Neural progenitor cell (in vitro differentiated cells): ENCODE data around the gene SLC38A9. TPM values are rescaled to one million over a fixed set of nuclear protein-coding genes. Genes with fewer than 3 reads are reported as not detected.

Experiments used
- DNase-seq: peaks from one replicate; pipeline ENCODE4 v3.0.0-alpha.2; 2016; ENCODE audit warnings: low spot score
- H2AFZ ChIP-seq: fragments of 200-600 bp; sonication (generic); replicated peaks from 2 replicates; pipeline ENCODE4 v1.6.1; 2016; ENCODE audit warnings: antibody characterized with exemption
- H3F3A ChIP-seq: fragments of 200-600 bp; sonication (generic); 2 replicates; pipeline ENCODE4 v1.6.1; 2016; ENCODE audit warnings: antibody characterized with exemption, low read depth
- H3K27ac ChIP-seq: fragments of 200-600 bp; sonication (generic); 2 replicates; pipeline ENCODE4 v1.5.1; 2016; ENCODE audit warnings: mild to moderate bottlenecking
- H3K27me3 ChIP-seq: fragments of 200-600 bp; sonication (generic); 2 replicates; pipeline ENCODE4 v1.6.1; 2016; ENCODE audit warnings: mild to moderate bottlenecking, moderate library complexity
- H3K36me3 ChIP-seq: fragments of 200-600 bp; sonication (generic); 2 replicates; pipeline ENCODE4 v1.5.1; 2016
- H3K4me1 ChIP-seq: fragments of 200-600 bp; sonication (generic); 2 replicates; pipeline ENCODE4 v1.6.1; 2016; ENCODE audit warnings: mixed run types
- H3K4me2 ChIP-seq: fragments of 200-600 bp; sonication (generic); 2 replicates; pipeline ENCODE4 v1.6.1; 2016
- H3K4me3 ChIP-seq: fragments of 200-600 bp; sonication (generic); 2 replicates; pipeline ENCODE4 v1.5.1; 2016
- H3K79me2 ChIP-seq: fragments of 200-600 bp; sonication (generic); 2 replicates; pipeline ENCODE4 v1.6.1; 2016; ENCODE audit warnings: low read depth
- H3K9ac ChIP-seq: fragments of 200-600 bp; sonication (generic); 2 replicates; pipeline ENCODE4 v1.6.1; 2016
- H3K9me3 ChIP-seq: fragments of 200-600 bp; sonication (generic); 2 replicates; pipeline ENCODE4 v1.5.1; 2016; ENCODE audit warnings: low read depth
- H4K20me1 ChIP-seq: fragments of 200-600 bp; sonication (generic); 2 replicates; pipeline ENCODE4 v1.6.1; 2016; ENCODE audit warnings: low read depth
- H3K27ac Mint-ChIP-seq: 3 replicates; pipeline ENCODE4 v1.8.0; 2021; ENCODE audit warnings: mixed read lengths
- H3K27me3 Mint-ChIP-seq: 2 replicates; pipeline ENCODE4 v1.8.0; 2022; ENCODE audit warnings: low read depth, mild to moderate bottlenecking, inconsistent platforms, moderate library complexity, mixed read lengths; ENCODE audit not compliant: insufficient read depth
- H3K36me3 Mint-ChIP-seq: 3 replicates; pipeline ENCODE4 v1.8.0; 2021; ENCODE audit warnings: mixed read lengths
- H3K4me1 Mint-ChIP-seq: 3 replicates; pipeline ENCODE4 v1.8.0; 2021; ENCODE audit warnings: mixed read lengths
- H3K4me3 Mint-ChIP-seq: 3 replicates; pipeline ENCODE4 v1.8.0; 2021; ENCODE audit warnings: mild to moderate bottlenecking, moderate library complexity, mixed read lengths
- H3K9me3 Mint-ChIP-seq: 3 replicates; pipeline ENCODE4 v1.8.0; 2020; ENCODE audit warnings: mixed read lengths
- CTCF ChIP-seq: fragments of 200-600 bp; sonication (generic); IDR thresholded peaks from 2 replicates; pipeline ENCODE4 v1.5.1; 2017; ENCODE audit warnings: antibody characterized with exemption, mild to moderate bottlenecking
- EZH2 ChIP-seq: fragments of 200-600 bp; sonication (generic); IDR thresholded peaks from 2 replicates; pipeline ENCODE4 v1.6.1; 2017; ENCODE audit warnings: antibody characterized with exemption, mild to moderate bottlenecking, moderate library complexity
- EZH2phosphoT487 ChIP-seq: fragments of 200-600 bp; sonication (generic); IDR thresholded peaks from 2 replicates; pipeline ENCODE4 v1.6.1; 2017; ENCODE audit warnings: antibody characterized with exemption
- total RNA-seq: library from RNA; depleted of rRNA; stranded (reverse); fragments of >200 nt; gene quantifications from 2 replicates; pipeline ENCODE4 v1.2.3, GENCODE V29; 2015; ENCODE audit warnings: low replicate concordance

The SLC38A9 gene
- total RNA-seq, 1 donor from 2014 or later = 57.7 TPM

DNA sequence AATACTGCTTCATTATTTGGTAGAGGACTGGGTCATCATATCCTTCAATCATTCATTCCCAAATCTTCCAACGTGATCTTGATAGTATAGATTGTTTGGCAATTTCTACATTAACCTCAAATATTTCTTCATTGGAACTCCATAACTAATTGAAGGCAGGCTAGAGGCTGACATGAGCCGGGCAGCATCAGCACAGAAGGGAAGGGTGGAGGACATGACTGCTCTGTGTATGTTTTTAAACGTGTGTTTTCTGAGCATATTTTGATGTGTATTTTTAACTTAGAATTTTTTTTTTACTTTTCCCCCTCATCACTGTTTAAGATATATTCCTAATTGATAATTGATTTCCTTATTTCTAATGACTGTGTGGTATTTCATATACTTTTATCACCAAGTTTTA is 38.4 kb upstream of the SLC38A9 start:
- Histone ChIP-seq H3K36me3 (no peaks in the 10 kb centered on the region), H3K4me1 (peaks cover 12% of the 10 kb centered on the region), H4K20me1 (no peaks in the 10 kb centered on the region), H2AFZ (peak overlapping the region; percentile 94), H3K9me3 (no peaks in the 10 kb centered on the region), H3K4me3 (no peak overlapping the region), H3K9ac (no peak overlapping the region), H3F3A (no peaks in the 10 kb centered on the region), H3K79me2 (no peaks in the 10 kb centered on the region), H3K27me3 (no peaks in the 10 kb centered on the region), H3K4me2 (no peak overlapping the region), H3K27ac (no peak overlapping the region)
- H3K27ac Mint-ChIP-seq = no peak overlapping the region
- no peak for DNase-seq
- no peak overlapping the region for H3K4me3 Mint-ChIP-seq
- H3K27me3 Mint-ChIP-seq = no peaks in the 10 kb centered on the region
- H3K4me1 Mint-ChIP-seq = no peaks in the 10 kb centered on the region
- TF ChIP-seq EZH2phosphoT487 = no peak
- TF ChIP-seq EZH2 = no peak
- no peak for TF ChIP-seq CTCF
- H3K9me3 Mint-ChIP-seq = no peaks in the 10 kb centered on the region
- no peaks in the 10 kb centered on the region for H3K36me3 Mint-ChIP-seq

- no peaks in the 10 kb centered on the region for H4K20me1 ChIP-seq
- H3K27me3 ChIP-seq = no peaks in the 10 kb centered on the region
- Mint-ChIP-seq H3K4me1 (no peaks in the 10 kb centered on the region), H3K9me3 (no peaks in the 10 kb centered on the region), H3K27me3 (no peaks in the 10 kb centered on the region), H3K27ac (no peak overlapping the region), H3K4me3 (no peak overlapping the region), H3K36me3 (no peaks in the 10 kb centered on the region)
- no peaks in the 10 kb centered on the region for H3K36me3 ChIP-seq
- no peaks in the 10 kb centered on the region for H3K9me3 ChIP-seq
- H3K4me3 ChIP-seq = no peak overlapping the region
- H3K9ac ChIP-seq = no peak overlapping the region
- H3K79me2 ChIP-seq = no peaks in the 10 kb centered on the region
- no peak for TF ChIP-seq EZH2
- no peak for TF ChIP-seq EZH2phosphoT487
- no peak for TF ChIP-seq CTCF
- H3F3A ChIP-seq = no peaks in the 10 kb centered on the region
- no peak overlapping the region for H3K4me2 ChIP-seq
- no peak overlapping the region for H3K27ac ChIP-seq
- peak overlapping the region; percentile 94 for H2AFZ ChIP-seq
- peaks cover 12% of the 10 kb centered on the region for H3K4me1 ChIP-seq
- no peak for DNase-seq
Observed at GRCh38 chr5:55750063-55750462, 37.9 kb upstream of the SLC38A9 start.

DNA sequence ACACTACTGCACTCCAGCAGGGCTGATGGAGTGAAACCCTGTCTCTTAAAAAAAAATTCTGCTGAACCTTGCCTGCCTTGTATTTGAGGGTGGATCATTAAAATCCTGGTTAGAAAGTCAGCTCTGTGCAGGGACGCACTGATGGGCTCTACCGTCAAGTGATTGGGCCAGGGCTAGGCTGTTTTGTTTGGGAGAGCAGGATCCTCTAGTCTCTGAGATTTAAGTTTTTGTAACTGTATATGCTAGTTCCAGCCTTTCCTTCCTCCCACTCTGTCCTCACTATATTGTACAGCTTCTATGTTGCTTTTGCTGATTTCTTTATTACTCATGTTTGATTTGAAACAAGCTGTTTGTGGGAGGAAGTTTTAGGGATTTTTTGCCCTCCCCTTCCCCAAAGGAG is 37.3 kb upstream of the SLC38A9 start:
- Histone ChIP-seq H3K27ac (no peak overlapping the region), H3K79me2 (no peaks in the 10 kb centered on the region), H3K4me3 (no peak overlapping the region), H3F3A (no peaks in the 10 kb centered on the region), H3K9me3 (no peaks in the 10 kb centered on the region), H3K36me3 (no peaks in the 10 kb centered on the region), H3K4me2 (no peak overlapping the region), H4K20me1 (no peaks in the 10 kb centered on the region), H3K4me1 (peaks cover 12% of the 10 kb centered on the region), H3K9ac (no peak overlapping the region), H2AFZ (peak overlapping the region; percentile 94), H3K27me3 (no peaks in the 10 kb centered on the region)
- H3K9me3 Mint-ChIP-seq = no peaks in the 10 kb centered on the region
- H3K27ac Mint-ChIP-seq = no peak overlapping the region
- no peaks in the 10 kb centered on the region for H3K4me1 Mint-ChIP-seq
- H3K27me3 Mint-ChIP-seq = no peaks in the 10 kb centered on the region
- H3K4me3 Mint-ChIP-seq = no peak overlapping the region
- no peaks in the 10 kb centered on the region for H3K36me3 Mint-ChIP-seq
- TF ChIP-seq CTCF = no peak
- no peak for TF ChIP-seq EZH2phosphoT487
- TF ChIP-seq EZH2 = no peak
- no peak for DNase-seq
